ENCODE results near the gene DCST1.

Gene DCST1

DNA sequence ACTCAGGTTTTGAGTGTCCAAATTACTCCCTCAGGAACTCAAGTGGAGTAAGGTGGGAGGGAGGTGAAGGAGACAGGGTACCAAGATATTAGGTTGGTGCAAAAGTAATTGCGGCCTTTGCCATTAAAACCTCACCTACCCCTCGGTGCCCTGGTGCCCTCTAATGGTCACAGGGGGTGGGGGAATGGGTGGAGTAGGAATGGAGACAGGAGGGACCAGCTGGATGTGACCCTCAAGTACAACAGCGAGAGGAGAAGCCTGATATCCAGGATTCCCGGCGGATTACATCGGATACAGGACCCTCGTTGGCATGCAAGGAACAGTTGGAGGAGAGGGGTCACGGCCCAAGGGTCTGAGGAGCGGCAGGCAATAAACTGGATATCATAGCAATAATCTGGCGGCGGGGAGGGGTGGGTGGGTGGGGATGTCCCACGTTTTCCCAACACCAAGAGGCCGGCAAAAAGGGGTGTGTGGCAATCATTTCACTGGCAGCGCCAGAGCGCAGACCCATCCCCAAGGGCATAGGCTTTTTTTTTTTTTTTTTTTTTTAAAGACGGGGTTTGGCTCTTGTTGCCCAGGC, 35.3 kb upstream of the DCST1 start:
- H3K4me3 ChIP-seq (ENCODE audit: low read depth, low read length), result peak overlapping the region; percentile 84
- DNase-seq (ENCODE audit: low read depth), result no peak
- TF ChIP-seq, protein P1, sequence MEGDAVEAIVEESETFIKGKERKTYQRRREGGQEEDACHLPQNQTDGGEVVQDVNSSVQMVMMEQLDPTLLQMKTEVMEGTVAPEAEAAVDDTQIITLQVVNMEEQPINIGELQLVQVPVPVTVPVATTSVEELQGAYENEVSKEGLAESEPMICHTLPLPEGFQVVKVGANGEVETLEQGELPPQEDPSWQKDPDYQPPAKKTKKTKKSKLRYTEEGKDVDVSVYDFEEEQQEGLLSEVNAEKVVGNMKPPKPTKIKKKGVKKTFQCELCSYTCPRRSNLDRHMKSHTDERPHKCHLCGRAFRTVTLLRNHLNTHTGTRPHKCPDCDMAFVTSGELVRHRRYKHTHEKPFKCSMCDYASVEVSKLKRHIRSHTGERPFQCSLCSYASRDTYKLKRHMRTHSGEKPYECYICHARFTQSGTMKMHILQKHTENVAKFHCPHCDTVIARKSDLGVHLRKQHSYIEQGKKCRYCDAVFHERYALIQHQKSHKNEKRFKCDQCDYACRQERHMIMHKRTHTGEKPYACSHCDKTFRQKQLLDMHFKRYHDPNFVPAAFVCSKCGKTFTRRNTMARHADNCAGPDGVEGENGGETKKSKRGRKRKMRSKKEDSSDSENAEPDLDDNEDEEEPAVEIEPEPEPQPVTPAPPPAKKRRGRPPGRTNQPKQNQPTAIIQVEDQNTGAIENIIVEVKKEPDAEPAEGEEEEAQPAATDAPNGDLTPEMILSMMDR (IDR thresholded peaks at IDR 0.05; ENCODE audit: insufficient read depth, low read depth, low read length, missing control alignments), result peak; percentile 22

DNA sequence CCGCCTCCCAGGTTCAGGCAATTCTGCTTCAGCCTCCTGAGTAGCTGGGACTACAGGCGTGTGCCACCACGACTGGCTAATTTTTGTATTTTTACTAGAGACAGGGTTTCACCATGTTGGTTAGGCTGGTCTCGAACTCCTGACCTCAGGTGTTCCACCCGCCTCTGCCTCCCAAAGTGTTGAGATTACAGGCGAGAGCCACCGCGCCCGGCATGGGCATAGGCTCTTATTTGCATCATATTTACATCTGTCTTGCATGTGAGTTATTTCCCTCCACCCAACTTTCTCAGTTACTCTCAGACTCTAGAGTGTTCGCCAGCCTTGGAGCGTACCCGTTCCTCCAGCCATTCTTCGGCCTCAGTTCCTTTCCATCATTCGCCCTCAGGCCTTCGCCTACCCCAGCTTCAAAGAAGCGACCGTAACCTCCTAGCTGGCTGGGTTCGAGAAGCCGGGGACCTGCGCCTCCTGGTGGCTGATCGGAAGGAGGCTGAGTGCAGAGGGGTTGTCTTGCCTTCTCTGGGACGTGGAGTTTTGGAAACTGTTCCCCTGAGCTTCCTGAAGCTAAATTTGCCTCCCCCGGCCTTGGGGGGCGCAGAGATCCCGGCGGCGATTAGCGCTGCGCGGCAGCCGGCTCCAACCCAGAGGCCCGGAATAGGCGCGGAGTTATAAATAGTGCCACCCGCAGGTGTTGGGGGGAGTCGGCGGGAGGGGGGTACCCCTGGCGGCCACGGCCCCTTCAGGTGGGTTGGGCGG, 34.6 kb upstream of the DCST1 start:
- TF ChIP-seq, protein P1 (IDR thresholded peaks at IDR 0.05; ENCODE audit: insufficient read depth, low read depth, low read length, missing control alignments), result peak; percentile 97
- peak; percentile 93 for DNase-seq (ENCODE audit: low read depth)

DNA sequence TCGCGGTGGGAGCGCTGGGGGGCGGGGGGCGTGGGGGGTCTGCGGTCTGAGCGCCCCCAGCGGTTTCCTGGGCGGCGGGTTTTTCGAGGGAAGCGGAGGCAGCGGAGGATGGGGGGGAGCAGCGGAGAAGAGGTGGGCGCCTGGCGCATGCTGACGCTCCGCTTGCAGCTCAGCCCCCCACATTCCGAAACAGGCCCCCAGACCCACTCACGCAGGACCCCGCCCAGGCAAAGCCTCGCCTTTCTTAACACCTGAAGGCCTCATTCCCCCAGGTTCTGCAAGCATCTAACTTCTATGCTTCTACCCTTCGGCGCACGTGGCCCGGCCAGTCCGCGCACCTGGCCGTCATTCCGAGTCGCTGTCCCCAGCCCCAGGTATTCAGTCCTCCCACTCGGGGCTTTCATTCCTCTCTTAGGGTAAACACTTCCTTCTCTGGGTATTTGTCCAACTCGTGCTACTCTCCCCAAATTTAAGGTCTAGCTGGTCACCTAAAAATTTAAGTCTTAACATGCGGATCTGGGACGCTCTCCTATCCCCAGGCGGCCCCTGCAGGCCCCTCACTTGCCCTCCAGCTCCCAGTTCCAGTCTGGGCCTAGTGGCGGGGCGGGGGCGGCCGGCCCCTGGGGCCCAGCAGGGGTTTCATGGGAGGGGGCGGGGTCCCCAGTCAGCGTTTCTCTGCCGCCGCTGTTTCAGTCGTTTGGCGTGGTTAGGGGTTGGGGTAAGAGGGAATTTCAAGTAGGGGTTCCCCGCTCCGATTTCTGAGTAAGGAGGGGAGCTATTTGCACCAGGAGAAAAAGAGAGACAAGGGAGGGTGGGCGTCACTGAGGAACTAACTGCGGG, 33.8 kb upstream of the DCST1 start:
- TF ChIP-seq, protein P1 (IDR thresholded peaks at IDR 0.05; ENCODE audit: insufficient read depth, low read depth, low read length, missing control alignments), result no peak
- H3K4me3 ChIP-seq (ENCODE audit: low read depth, low read length), result peak overlapping the region; percentile 84
- peak; percentile 81 for DNase-seq (ENCODE audit: low read depth)

More for the DNA sequence above, 34.6 kb upstream of the DCST1 start:
- H3K4me3 ChIP-seq (ENCODE audit: low read depth, low read length), result peak overlapping the region; percentile 84

DNA sequence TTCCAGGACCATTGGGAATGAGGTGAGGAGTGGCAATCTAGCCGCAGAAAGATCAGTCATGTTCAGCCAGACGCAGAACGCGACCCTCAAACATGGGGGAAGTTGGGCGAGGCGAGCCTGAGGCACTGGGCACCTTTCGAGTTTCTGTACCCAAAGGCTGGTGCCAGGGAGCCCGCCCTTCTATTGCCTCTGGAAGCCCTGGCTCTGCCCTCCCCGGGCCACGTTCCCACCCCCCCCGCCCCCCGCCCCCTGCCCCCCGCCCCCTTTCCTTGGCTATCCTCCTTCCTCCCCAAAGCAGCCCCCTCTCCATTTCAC, 33.3 kb upstream of the DCST1 start:
- DNase-seq (ENCODE audit: low read depth), result peak; percentile 44
- TF ChIP-seq, protein P1 (IDR thresholded peaks at IDR 0.05; ENCODE audit: insufficient read depth, low read depth, low read length, missing control alignments), result no peak
- peak overlapping the region; percentile 84 for H3K4me3 ChIP-seq (ENCODE audit: low read depth, low read length)

DNA sequence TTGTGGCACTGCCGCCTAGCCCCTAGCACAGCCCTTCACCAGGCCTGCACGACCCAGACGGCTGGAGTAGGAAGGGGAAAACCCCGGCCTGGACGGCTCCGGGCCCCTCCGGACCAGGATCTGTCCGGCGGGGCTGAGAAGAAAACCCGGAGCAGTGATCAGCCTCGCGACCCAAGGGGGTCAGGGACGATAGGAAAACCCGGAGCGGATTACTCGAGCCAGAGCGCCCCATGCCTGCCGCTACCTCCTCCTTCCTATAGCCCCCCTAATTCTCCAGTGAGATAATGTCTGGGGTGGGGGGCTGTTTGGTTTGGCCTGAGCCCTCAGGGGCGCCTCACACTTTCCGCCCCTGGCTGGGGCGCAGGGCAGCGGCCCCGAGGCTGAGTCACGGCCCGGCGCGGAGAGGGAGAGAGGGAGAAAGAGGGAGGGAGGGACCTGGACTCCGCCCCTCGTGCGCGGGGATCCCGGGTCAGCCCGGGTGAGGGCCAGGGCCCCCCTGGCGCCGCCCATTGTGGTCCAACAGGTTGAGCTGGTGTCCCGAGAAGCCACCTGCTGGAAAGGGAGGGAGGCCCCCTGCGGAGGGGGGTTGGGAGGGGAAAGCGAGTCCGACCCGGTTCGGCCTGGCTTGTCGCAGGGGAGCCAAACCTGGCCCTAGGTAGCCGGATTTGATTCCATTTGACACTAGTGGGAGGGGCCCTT, 32.7 kb upstream of the DCST1 start:
- TF ChIP-seq, protein P1 (IDR thresholded peaks at IDR 0.05; ENCODE audit: insufficient read depth, low read depth, low read length, missing control alignments), result peak; percentile 1
- peak overlapping the region; percentile 84 for H3K4me3 ChIP-seq (ENCODE audit: low read depth, low read length)
- DNase-seq (ENCODE audit: low read depth), result peak; percentile 95

DNA sequence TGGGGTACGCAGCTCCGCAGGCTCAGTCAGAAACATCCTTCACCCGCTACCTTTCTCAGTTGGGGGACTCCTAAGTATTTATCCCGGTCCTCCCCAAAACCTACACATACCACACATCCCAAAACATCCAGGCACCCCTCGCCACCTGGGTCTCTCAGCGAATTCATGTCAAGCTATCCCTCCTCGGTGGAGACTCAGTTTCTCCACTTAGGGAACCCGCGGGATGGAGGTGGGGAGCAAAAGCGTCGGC, 32.3 kb upstream of the DCST1 start:
- peak overlapping the region; percentile 84 for H3K4me3 ChIP-seq (ENCODE audit: low read depth, low read length)
- DNase-seq (ENCODE audit: low read depth), result no peak
- TF ChIP-seq, protein P1 (IDR thresholded peaks at IDR 0.05; ENCODE audit: insufficient read depth, low read depth, low read length, missing control alignments), result no peak
